ENCODE results near the gene SLC36A3.

SLC36A3 gene

GRCh38 chr5:151298063-151298855 is 5.3 kb downstream of the SLC36A3 start:
- DNase-seq, result peak; percentile 41

- DNase-seq, result no peak
These were observed 6.6 kb downstream of the SLC36A3 start for GRCh38 chr5:151296974-151297373.

- DNase-seq, result no peak
These were observed 7.1 kb downstream of the SLC36A3 start for GRCh38 chr5:151296478-151296830.

- DNase-seq, result no peak
These were observed 7.6 kb downstream of the SLC36A3 start for GRCh38 chr5:151295791-151296477.

- DNase-seq, result no peak
These were observed 8.4 kb downstream of the SLC36A3 start for GRCh38 chr5:151295138-151295537.

GRCh38 chr5:151293624-151294023 is 9.9 kb downstream of the SLC36A3 start:
- no peak for DNase-seq

- no peak for DNase-seq
These were observed 15.4 kb downstream of the SLC36A3 start for GRCh38 chr5:151288180-151288579.

GRCh38 chr5:151286246-151286645 is 17.3 kb downstream of the SLC36A3 start:
- no peak for DNase-seq

- no peak for DNase-seq
These were observed 17.9 kb downstream of the SLC36A3 start for GRCh38 chr5:151285683-151286082.

GRCh38 chr5:151284392-151284967 is 19.1 kb downstream of the SLC36A3 start:
- DNase-seq, result no peak

- DNase-seq, result no peak
These were observed 20.3 kb downstream of the SLC36A3 start for GRCh38 chr5:151283120-151283825.

- no peak for DNase-seq
These were observed 22.4 kb downstream of the SLC36A3 start for GRCh38 chr5:151281001-151281639.

GRCh38 chr5:151280443-151280842 is 23.1 kb downstream of the SLC36A3 start:
- DNase-seq, result no peak

- DNase-seq, result no peak
These were observed 24.7 kb downstream of the SLC36A3 start for GRCh38 chr5:151278845-151279244.

- DNase-seq, result no peak
These were observed 27.8 kb downstream of the SLC36A3 start for GRCh38 chr5:151275803-151276202.

GRCh38 chr5:151274666-151275065 is 28.9 kb downstream of the SLC36A3 start:
- no peak for DNase-seq

GRCh38 chr5:151271336-151271735 is 32.2 kb downstream of the SLC36A3 start:
- DNase-seq, result no peak

GRCh38 chr5:151270599-151270998 is 33.0 kb downstream of the SLC36A3 start:
- DNase-seq, result no peak

- no peak for DNase-seq
These were observed 35.9 kb downstream of the SLC36A3 start for GRCh38 chr5:151267491-151268260.

GRCh38 chr5:151264113-151264512 is 39.5 kb downstream of the SLC36A3 start:
- no peak for DNase-seq

GRCh38 chr5:151262532-151262931 is 41.0 kb downstream of the SLC36A3 start:
- no peak for DNase-seq

GRCh38 chr5:151259931-151260330 is 43.6 kb downstream of the SLC36A3 start:
- DNase-seq, result no peak
